GM21423 (cell line): Measurements from ENCODE around the gene MSI1.

Source experiments
- ATAC-seq: cut with Tn5 transposase; IDR thresholded peaks from one replicate; pipeline ENCODE4 v1.9.1; 2021; ENCODE audit warnings: mild to moderate bottlenecking, moderate library complexity; ENCODE audit not compliant: unreplicated experiment

The MSI1 gene

GRCh38 chr12:120377611-120378010 is 8.6 kb upstream of the MSI1 start:
- no peak for ATAC-seq

- no peak for ATAC-seq
Measured at GRCh38 chr12:120376934-120377572, 8.1 kb upstream of the MSI1 start.

- ATAC-seq, result no peak
Measured at GRCh38 chr12:120376416-120376815, 7.5 kb upstream of the MSI1 start.

GRCh38 chr12:120376009-120376408 is 7.0 kb upstream of the MSI1 start:
- ATAC-seq, result no peak

DNA sequence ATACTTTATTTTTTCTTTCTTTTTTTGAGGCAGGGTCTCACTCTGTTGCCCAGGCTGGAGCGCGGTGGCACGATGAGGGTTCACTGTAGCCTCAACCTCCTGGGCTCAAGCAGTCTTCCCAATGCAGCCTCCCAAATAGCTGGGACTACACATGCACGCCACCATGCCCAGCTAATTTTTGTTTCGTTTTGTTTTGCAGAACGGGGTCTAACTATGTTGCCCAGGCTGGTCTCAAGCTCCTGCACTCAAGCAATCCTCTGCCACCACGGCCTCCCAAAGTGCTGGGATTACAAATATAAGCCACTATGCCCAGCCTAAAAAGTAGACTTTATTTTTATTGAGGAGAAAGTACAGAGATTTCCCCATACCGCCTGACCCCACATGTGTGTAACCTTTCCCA is 4.7 kb upstream of the MSI1 start:
- no peak for ATAC-seq

- ATAC-seq, result no peak
Measured at GRCh38 chr12:120370343-120371243, 1.6 kb upstream of the MSI1 start.

- ATAC-seq, result no peak
Measured at GRCh38 chr12:120369603-120370342, 809 bp upstream of the MSI1 start.

DNA sequence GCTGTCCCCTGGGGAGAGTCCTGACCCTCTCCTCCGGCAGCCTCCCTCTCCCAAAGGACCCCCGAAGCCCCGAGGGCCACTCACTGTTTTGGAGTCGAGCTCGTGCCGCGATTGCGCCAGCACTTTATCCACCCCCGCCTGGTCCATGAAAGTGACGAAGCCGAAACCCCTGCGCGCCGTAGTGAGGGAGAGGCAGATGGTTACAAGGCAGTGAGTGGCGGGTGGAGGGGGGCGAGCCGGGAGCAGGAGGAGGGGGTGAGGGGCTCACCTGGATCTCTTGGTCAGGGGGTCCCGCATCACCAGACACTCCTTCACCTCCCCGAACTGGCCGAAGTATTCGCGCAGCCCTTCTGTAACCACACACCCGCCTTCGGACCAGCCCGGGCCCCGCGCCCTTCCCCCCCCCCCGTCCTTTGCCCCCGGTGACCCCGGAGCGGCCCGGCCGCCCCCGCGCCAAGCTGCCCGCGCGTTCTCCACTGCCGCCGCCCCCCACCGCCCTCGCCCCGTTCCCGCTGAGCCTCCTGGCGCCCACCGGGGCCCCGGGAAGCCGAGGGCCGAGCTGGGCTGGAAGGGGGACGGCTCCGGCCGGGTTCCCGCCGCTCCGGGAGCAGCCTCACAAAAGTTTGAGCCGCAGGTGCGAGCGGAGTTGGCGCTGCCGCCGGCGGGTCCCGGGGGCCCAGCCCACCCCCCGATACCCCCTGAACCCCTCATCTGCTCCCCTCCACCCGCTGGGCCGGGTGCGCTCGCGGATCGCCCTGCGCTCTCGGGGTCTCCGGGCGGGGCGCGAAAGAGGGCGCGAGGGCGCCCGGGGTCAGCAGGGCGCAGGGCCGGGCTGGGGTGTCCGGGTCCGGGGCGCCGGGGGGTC is 808 bp downstream of the MSI1 start:
- ATAC-seq, result no peak

DNA sequence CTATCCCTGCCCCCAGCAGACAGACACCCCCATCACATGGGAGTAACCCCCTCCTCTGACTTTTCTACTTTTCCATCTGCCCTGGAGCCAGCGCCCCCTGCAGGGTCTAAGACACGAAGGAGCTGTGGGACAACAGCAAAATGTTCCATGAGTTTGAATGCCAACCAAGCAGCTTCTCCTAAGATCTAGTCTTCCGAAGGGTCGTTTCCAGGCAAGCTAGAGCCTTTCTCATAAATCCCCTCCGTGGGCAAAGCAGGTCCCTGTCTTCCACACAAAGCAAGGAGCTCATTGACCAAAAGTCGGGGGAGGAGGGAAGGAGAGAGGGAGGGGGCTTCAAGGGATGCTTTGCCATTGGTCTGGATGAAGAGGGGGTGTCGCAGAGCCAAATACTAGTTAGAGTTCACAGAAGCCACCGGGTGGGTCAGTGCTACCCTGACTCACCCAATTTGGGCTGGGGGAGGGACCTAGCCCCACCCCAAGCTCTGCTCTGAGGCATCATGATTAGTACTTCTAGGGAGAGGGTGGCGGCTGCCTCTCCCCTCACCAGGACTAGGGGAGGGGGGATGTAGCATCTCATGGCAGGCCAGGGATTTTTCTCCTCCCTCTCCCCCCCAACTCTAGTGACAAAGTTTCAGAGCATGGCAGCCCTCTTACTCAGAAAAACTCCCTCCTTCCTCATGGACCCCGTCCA is 1.6 kb downstream of the MSI1 start:
- no peak for ATAC-seq

DNA sequence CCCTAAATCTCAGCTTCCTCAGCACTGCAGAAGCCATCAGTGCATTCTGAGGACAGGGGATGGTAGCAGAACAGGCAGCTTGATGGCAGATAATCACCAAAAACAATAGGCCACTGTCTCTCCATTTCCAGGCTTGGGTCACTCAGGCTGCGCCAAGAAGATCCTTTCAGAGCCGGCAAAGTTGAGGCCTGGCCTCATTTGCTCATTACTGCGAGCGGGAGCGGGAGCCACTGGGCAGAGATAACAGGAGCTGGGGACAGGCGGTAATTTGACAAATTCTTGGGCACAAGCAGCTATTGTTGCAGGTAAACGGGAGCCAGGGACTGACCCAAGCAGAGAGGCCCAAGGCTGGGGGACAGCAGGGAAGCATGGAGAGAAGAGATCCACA is 2.1 kb downstream of the MSI1 start:
- ATAC-seq, result no peak

DNA sequence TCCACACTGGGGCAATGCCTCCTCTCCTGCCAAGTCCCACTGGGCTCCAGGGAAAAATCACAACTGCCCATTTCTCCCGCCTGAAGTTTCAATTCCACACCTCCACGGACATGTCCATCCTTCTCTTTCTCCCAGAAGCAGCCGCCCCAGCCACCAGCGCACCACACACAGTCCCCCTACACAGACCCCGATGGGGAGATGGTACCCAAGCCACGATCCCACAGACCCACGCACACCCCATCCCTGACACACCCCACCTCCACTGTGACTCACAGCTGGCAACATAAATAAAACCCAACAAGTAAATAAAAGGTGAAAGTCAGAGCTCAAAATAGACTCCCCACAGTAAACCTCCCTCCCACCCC is 2.6 kb downstream of the MSI1 start:
- ATAC-seq, result no peak

- no peak for ATAC-seq
Measured at GRCh38 chr12:120365675-120366340, 3.2 kb downstream of the MSI1 start.

GRCh38 chr12:120364487-120364886 is 4.5 kb downstream of the MSI1 start:
- no peak for ATAC-seq

DNA sequence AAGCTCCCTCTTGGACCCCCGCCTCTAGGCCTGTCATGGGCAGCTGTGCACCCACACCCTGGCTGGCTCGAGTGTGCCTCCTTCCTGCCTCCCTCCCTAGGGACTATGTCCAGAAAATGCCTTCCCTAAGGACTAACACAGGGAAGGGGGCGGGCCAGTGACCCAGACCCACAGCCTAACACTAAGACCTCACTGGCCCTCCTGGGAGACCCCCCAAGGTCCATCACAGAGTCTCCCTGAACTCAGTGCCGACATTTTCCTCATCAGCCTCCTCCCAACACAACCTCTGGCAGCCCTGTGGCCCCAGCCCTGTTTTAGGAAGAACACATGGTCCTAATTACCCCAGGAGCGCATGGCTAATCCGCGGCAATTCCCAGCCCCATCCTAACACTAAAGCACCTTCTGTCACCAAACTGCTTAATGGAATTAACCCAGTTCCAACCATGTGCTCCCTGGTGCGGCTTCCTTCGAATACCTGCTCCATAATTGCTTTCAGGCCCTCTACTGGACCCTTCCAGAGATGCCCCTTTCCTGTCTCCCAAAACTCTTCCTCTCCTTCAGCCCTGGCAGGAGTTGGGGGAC is 5.6 kb downstream of the MSI1 start:
- ATAC-seq, result no peak

DNA sequence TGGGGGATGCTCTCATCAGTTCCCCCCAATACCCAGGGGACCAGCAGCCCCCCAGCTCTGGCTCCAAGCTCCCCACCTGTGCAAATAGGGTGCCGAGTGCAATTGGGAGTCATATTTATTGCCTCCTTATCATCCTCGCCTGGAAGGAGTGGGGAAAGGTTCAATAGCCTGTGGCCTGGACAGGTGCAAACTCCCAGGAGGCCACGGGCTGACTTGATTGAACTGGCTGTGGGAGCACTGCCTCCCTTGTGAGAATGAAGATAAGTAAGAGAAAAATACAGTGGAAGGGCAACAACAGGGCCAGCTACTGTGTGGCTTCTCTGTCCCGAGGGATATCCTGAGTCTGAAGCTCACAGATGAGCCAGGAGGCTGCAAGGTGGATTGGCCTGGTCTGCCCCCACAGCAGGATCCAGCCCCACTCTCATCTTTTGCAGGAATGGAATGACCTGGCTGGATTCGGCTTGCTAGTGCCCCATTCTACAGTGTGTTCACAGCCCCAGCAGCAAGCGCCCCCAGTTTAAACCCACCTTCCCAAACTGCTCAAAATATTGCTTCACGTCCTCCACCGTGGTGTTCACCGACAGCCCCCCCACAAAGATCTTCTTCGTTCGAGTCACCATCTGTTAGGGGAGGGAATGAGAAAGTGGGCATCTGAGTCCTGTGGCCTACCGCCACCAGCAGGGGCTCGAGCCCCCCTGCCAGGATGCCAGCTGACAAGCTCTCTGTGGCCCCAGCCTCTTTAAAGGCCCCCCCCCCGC is 6.3 kb downstream of the MSI1 start:
- no peak for ATAC-seq

- no peak for ATAC-seq
Measured at GRCh38 chr12:120361506-120362208, 7.3 kb downstream of the MSI1 start.

GRCh38 chr12:120359128-120359527 is 9.8 kb downstream of the MSI1 start:
- ATAC-seq, result no peak
